Measurements from ENCODE around the gene COMMD4.
"Not testable (repeated sequence)": the region's sequence is repeated elsewhere in the genome, so short reads cannot be mapped to it uniquely, and the experiment has no call there.

- not testable (repeated sequence) for TF ChIP-seq CTCF (IDR thresholded peaks at IDR 0.05 in 4 of 5, conservative IDR thresholded peaks at IDR 0.05 in 1 of 5); POLR2A (IDR thresholded peaks at IDR 0.05)
These were observed 2.0 kb upstream of the COMMD4 start for GRCh38 chr15:75333654-75334419.
